Measurements from ENCODE around the gene SART3.

- TF ChIP-seq CTCF (conservative IDR thresholded peaks at IDR 0.05) (no peak), ZFX (IDR thresholded peaks at IDR 0.05) (no peak)
Observed at GRCh38 chr12:108587826-108588225, 26.9 kb upstream of the SART3 start.

Data from C4-2B (cell line).